DOHH2 (cell line): ENCODE measurements around the gene FAM237A.

Experiments used
- H3F3A ChIP-seq: fragments of 200-600 bp; sonication (generic), shearing (Covaris generic); 2 replicates; pipeline ENCODE4 v1.6.0; 2016; ENCODE audit warnings: antibody characterized with exemption, mild to moderate bottlenecking; ENCODE audit not compliant: control insufficient read depth, insufficient read depth
- H3K27ac ChIP-seq: fragments of 200-600 bp; sonication (generic); 2 replicates; pipeline ENCODE4 v1.5.1; 2014; ENCODE audit warnings: low read depth, mild to moderate bottlenecking, low read length, moderate library complexity
- H3K27me3 ChIP-seq: fragments of 200-600 bp; sonication (generic); 2 replicates; pipeline ENCODE4 v1.6.1; 2014; ENCODE audit warnings: mild to moderate bottlenecking, low read length, mixed read lengths; ENCODE audit not compliant: control insufficient read depth
- H3K36me3 ChIP-seq: fragments of 200-600 bp; sonication (generic); 2 replicates; pipeline ENCODE4 v1.6.1; 2014; ENCODE audit warnings: mild to moderate bottlenecking, low read length, moderate library complexity, mixed read lengths; ENCODE audit not compliant: control insufficient read depth
- H3K4me1 ChIP-seq: fragments of 200-600 bp; sonication (generic); 2 replicates; pipeline ENCODE4 v1.6.1; 2014; ENCODE audit warnings: mild to moderate bottlenecking, low read length, mixed read lengths; ENCODE audit not compliant: control insufficient read depth
- H3K4me2 ChIP-seq: fragments of 200-600 bp; sonication (generic); 2 replicates; pipeline ENCODE4 v1.6.0; 2014; ENCODE audit warnings: mild to moderate bottlenecking, low read length, moderate library complexity
- H3K4me3 ChIP-seq: fragments of 200-600 bp; sonication (generic); 2 replicates; pipeline ENCODE4 v1.5.1; 2014; ENCODE audit warnings: mild to moderate bottlenecking, low read length, mixed read lengths
- H3K79me2 ChIP-seq: fragments of 200-600 bp; sonication (generic); 2 replicates; pipeline ENCODE4 v1.6.1; 2014; ENCODE audit warnings: mild to moderate bottlenecking, low read length, mixed read lengths; ENCODE audit not compliant: control insufficient read depth
- H3K9me2 ChIP-seq: fragments of 200-600 bp; sonication (generic); replicated peaks from 2 replicates; pipeline ENCODE4 v1.6.1; 2014; ENCODE audit warnings: mild to moderate bottlenecking, low read length, mixed read lengths; ENCODE audit not compliant: control insufficient read depth
- H3K9me3 ChIP-seq: fragments of 200-600 bp; sonication (generic); 2 replicates; pipeline ENCODE4 v1.6.1; 2014; ENCODE audit warnings: antibody characterized with exemption, low read length, mixed read lengths; ENCODE audit not compliant: control insufficient read depth, insufficient read depth
- H4K20me1 ChIP-seq: fragments of 200-600 bp; sonication (generic); 2 replicates; pipeline ENCODE4 v1.6.0; 2014; ENCODE audit warnings: low read depth, mild to moderate bottlenecking, antibody characterized with exemption, low read length, moderate library complexity; ENCODE audit not compliant: control insufficient read depth, insufficient read depth
- CTCF ChIP-seq: fragments of 200-600 bp; sonication (generic); IDR thresholded peaks from one replicate; pipeline ENCODE4 v1.5.1; 2014; ENCODE audit warnings: antibody characterized with exemption, mild to moderate bottlenecking, low read depth, low read length; ENCODE audit not compliant: poor library complexity, severe bottlenecking
- EZH2phosphoT487 ChIP-seq: fragments of 200-600 bp; sonication (generic); IDR thresholded peaks from 2 replicates; pipeline ENCODE4 v1.6.1; 2017; ENCODE audit warnings: borderline replicate concordance, mild to moderate bottlenecking, antibody characterized with exemption, low read length, moderate library complexity, mixed read lengths

FAM237A gene

GRCh38 chr2:206610451-206610850 lies 31.8 kb upstream of the FAM237A start:
- no peaks in the 10 kb centered on the region for H3K36me3 ChIP-seq

GRCh38 chr2:206611191-206611590 lies 31.1 kb upstream of the FAM237A start:
- Histone ChIP-seq H3K79me2 (no peaks in the 10 kb centered on the region), H4K20me1 (no peaks in the 10 kb centered on the region), H3K4me2 (no peak overlapping the region), H3K9me3 (no peaks in the 10 kb centered on the region), H3K27ac (no peak overlapping the region), H3F3A (no peaks in the 10 kb centered on the region), H3K9me2 (no peaks in the 10 kb centered on the region), H3K4me1 (no peaks in the 10 kb centered on the region), H3K4me3 (no peak overlapping the region), H3K36me3 (no peaks in the 10 kb centered on the region), H3K27me3 (no peaks in the 10 kb centered on the region)
- no peak for TF ChIP-seq EZH2phosphoT487
- TF ChIP-seq CTCF = no peak

More at GRCh38 chr2:206610451-206610850, 31.8 kb upstream of the FAM237A start:
- no peaks in the 10 kb centered on the region for H3K27me3 ChIP-seq
- no peaks in the 10 kb centered on the region for H3K79me2 ChIP-seq
- no peaks in the 10 kb centered on the region for H3K9me2 ChIP-seq
- no peaks in the 10 kb centered on the region for H4K20me1 ChIP-seq
- H3K4me1 ChIP-seq = no peaks in the 10 kb centered on the region
- no peak for TF ChIP-seq EZH2phosphoT487
- TF ChIP-seq CTCF = no peak
- no peak overlapping the region for H3K4me3 ChIP-seq
- H3K9me3 ChIP-seq = no peaks in the 10 kb centered on the region
- no peaks in the 10 kb centered on the region for H3F3A ChIP-seq
- H3K27ac ChIP-seq = no peak overlapping the region
- no peak overlapping the region for H3K4me2 ChIP-seq

- no peaks in the 10 kb centered on the region for H4K20me1 ChIP-seq
- H3K36me3 ChIP-seq = no peaks in the 10 kb centered on the region
- H3K79me2 ChIP-seq = no peaks in the 10 kb centered on the region
- no peak overlapping the region for H3K27ac ChIP-seq
- no peak overlapping the region for H3K4me2 ChIP-seq
- H3K9me3 ChIP-seq = no peaks in the 10 kb centered on the region
- H3F3A ChIP-seq = no peaks in the 10 kb centered on the region
- H3K9me2 ChIP-seq = no peaks in the 10 kb centered on the region
- no peaks in the 10 kb centered on the region for H3K27me3 ChIP-seq
- TF ChIP-seq CTCF = no peak
- TF ChIP-seq EZH2phosphoT487 = no peak
- no peaks in the 10 kb centered on the region for H3K4me1 ChIP-seq
- H3K4me3 ChIP-seq = no peak overlapping the region
These were observed 30.6 kb upstream of the FAM237A start for GRCh38 chr2:206611736-206612135.

- no peaks in the 10 kb centered on the region for H3K36me3 ChIP-seq
- H3K9me2 ChIP-seq = no peaks in the 10 kb centered on the region
- no peak overlapping the region for H3K4me2 ChIP-seq
These were observed 27.5 kb upstream of the FAM237A start for GRCh38 chr2:206614811-206615210.

More at GRCh38 chr2:206614811-206615210, 27.5 kb upstream of the FAM237A start:
- H3K79me2 ChIP-seq = no peaks in the 10 kb centered on the region
- no peaks in the 10 kb centered on the region for H3K27me3 ChIP-seq
- no peaks in the 10 kb centered on the region for H3K9me3 ChIP-seq
- H3K27ac ChIP-seq = no peak overlapping the region
- H3K4me1 ChIP-seq = no peaks in the 10 kb centered on the region
- H3F3A ChIP-seq = no peaks in the 10 kb centered on the region
- H4K20me1 ChIP-seq = no peaks in the 10 kb centered on the region
- no peak overlapping the region for H3K4me3 ChIP-seq
- no peak for TF ChIP-seq EZH2phosphoT487
- TF ChIP-seq CTCF = no peak
